ENCODE measurements around the gene FBXL14. TPM values are rescaled to one million over a fixed set of nuclear protein-coding genes. Genes with fewer than 3 reads are reported as not detected.

The FBXL14 gene
- total and polyA plus RNA-seq, 2 of the 13 experiments (the other 11 are each of a cell fraction or from before 2014, with no cell fraction given), result 7.0 to 7.4 TPM

DNA sequence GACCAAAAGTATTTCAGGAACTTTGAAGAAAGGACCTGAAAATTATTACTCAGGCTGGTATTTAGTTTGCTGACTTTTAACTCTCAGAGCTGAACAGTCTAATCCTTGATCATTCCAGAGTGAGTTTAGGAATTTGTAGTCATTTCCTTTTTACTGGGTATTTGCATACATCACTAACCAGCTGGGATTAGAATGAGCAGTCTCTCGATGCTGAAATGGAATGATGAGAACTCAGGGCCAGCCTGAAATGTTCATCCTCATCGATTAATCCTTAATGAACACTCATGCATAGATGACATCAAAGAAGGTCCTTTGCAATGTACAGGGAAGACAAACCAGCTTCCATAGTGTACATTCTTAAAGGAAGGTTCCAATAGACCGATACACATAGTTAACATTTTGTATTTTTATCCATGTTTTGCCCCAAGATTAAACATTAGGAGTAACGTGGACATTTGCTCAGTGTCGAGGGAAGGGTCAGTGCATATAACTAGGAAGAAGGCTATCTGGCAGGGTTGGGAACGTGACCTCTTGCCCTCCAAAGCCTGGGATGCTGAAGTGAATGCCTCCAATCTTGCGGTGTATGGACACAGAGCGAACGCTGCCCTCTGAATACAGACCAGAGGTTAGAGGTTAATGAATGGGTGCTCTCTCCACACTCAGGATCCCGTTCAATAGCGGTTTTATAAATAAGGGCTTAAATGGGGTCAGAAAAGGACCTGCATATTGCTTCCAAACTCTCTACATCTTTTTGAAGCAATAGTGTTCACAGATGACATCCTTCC, 14.5 kb downstream of the FBXL14 start (continued):
- TF ChIP-seq CREM (IDR thresholded peaks at IDR 0.05) (no peak), CREM (CRISPR knock-in tag; IDR thresholded peaks at IDR 0.05) (no peak), PHF21A (CRISPR knock-in tag; IDR thresholded peaks at IDR 0.05) (no peak), ZNF343 (CRISPR knock-in tag; IDR thresholded peaks at IDR 0.05) (no peak), TP53 (CRISPR knock-in tag; conservative IDR thresholded peaks at IDR 0.05) (no peak), SNAI1 (CRISPR knock-in tag; IDR thresholded peaks at IDR 0.05; ENCODE audit: borderline replicate concordance) (no peak), ZNF430 (CRISPR knock-in tag; IDR thresholded peaks at IDR 0.05) (no peak), NCOA1 (CRISPR knock-in tag; IDR thresholded peaks at IDR 0.05) (no peak), SIX1 (CRISPR knock-in tag; IDR thresholded peaks at IDR 0.05; ENCODE audit: borderline replicate concordance) (no peak)
- TF ChIP-seq, protein P1, sequence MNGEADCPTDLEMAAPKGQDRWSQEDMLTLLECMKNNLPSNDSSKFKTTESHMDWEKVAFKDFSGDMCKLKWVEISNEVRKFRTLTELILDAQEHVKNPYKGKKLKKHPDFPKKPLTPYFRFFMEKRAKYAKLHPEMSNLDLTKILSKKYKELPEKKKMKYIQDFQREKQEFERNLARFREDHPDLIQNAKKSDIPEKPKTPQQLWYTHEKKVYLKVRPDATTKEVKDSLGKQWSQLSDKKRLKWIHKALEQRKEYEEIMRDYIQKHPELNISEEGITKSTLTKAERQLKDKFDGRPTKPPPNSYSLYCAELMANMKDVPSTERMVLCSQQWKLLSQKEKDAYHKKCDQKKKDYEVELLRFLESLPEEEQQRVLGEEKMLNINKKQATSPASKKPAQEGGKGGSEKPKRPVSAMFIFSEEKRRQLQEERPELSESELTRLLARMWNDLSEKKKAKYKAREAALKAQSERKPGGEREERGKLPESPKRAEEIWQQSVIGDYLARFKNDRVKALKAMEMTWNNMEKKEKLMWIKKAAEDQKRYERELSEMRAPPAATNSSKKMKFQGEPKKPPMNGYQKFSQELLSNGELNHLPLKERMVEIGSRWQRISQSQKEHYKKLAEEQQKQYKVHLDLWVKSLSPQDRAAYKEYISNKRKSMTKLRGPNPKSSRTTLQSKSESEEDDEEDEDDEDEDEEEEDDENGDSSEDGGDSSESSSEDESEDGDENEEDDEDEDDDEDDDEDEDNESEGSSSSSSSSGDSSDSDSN (CRISPR knock-in tag; IDR thresholded peaks at IDR 0.05), result no peak
- TF ChIP-seq, protein P2, sequence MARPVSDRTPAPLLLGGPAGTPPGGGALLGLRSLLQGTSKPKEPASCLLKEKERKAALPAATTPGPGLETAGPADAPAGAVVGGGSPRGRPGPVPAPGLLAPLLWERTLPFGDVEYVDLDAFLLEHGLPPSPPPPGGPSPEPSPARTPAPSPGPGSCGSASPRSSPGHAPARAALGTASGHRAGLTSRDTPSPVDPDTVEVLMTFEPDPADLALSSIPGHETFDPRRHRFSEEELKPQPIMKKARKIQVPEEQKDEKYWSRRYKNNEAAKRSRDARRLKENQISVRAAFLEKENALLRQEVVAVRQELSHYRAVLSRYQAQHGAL (CRISPR knock-in tag; IDR thresholded peaks at IDR 0.05; ENCODE audit: not compliant biosample characterization), result no peak

Measured in HepG2 (cell line).